ENCODE measurements around the gene CNTNAP5. TPM values are rescaled to one million over a fixed set of nuclear protein-coding genes. Genes with fewer than 3 reads are reported as not detected.

The CNTNAP5 gene
- total RNA-seq, 2 donors from 2014 or later, result 0.11 TPM; not detected in 1

DNA sequence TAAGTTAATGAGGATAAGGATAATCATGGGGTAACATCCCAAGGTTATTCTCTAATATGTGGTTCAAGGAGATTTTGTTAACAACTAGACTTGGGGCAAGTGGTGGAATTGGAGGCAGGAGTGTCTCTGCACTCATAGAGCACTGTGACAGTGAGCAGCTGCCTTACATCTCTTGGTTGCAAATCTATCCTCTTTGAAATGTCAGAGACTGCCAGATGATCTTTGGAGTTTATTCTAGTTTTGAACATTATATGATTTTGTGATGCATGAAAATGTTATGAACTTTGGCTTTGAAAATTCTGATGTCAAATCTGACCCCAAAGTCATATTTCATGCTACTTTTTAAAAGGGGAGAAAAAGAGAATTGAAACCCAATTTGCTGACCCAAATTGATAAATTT, 861.1 kb downstream of the CNTNAP5 start:
- TF ChIP-seq POLR2A (IDR thresholded peaks at IDR 0.05) (no peak), POLR2AphosphoS5 (IDR thresholded peaks at IDR 0.05) (no peak)
- TF ChIP-seq, protein P1, sequence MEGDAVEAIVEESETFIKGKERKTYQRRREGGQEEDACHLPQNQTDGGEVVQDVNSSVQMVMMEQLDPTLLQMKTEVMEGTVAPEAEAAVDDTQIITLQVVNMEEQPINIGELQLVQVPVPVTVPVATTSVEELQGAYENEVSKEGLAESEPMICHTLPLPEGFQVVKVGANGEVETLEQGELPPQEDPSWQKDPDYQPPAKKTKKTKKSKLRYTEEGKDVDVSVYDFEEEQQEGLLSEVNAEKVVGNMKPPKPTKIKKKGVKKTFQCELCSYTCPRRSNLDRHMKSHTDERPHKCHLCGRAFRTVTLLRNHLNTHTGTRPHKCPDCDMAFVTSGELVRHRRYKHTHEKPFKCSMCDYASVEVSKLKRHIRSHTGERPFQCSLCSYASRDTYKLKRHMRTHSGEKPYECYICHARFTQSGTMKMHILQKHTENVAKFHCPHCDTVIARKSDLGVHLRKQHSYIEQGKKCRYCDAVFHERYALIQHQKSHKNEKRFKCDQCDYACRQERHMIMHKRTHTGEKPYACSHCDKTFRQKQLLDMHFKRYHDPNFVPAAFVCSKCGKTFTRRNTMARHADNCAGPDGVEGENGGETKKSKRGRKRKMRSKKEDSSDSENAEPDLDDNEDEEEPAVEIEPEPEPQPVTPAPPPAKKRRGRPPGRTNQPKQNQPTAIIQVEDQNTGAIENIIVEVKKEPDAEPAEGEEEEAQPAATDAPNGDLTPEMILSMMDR (IDR thresholded peaks at IDR 0.05), result no peak
- Histone ChIP-seq H3K4me1 (replicated peaks) (no peaks in the 10 kb centered on the region), H3K4me3 (no peak overlapping the region), H3K27me3 (replicated peaks; ENCODE audit: insufficient read depth) (no peaks in the 10 kb centered on the region), H3K9me3 (no peaks in the 10 kb centered on the region), H3K27ac (no peak overlapping the region), H3K36me3 (no peaks in the 10 kb centered on the region)
- intact Hi-C loops (cut with DNase I), result no loop called here
- DNase-seq (ENCODE audit: low spot score), result no peak

DNA sequence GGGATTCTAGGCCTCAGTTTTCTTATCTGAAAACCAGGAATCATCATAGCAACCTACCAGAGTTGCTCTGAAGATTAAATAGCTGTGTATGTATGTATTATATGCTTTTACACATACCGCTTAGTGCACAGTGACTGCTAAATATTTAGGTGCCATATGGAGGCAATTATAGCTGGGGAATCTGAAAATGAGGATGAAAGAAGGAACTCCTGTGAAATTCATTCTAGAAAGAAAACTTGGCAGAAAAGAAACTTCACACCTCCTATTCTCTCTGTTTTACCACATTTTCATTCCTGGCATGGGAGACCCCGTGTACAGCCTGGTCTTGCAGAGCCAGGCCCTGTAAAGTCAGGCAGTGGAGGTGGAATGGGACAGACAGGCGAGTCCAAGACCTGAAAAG, 862.4 kb downstream of the CNTNAP5 start:
- no peaks in the 10 kb centered on the region for H3K4me1 ChIP-seq (replicated peaks)
- no peak overlapping the region for H3K27ac ChIP-seq
- no peaks in the 10 kb centered on the region for H3K36me3 ChIP-seq
- H3K9me3 ChIP-seq, result no peaks in the 10 kb centered on the region
- intact Hi-C loops (cut with DNase I), result no loop called here
- H3K4me3 ChIP-seq, result no peak overlapping the region
- TF ChIP-seq, protein P1 (IDR thresholded peaks at IDR 0.05), result no peak
- DNase-seq (ENCODE audit: low spot score), result no peak
- H3K27me3 ChIP-seq (replicated peaks; ENCODE audit: insufficient read depth), result no peaks in the 10 kb centered on the region
- WGBS, result 82% methylated on average over 3 of the region's 3 CpGs

DNA sequence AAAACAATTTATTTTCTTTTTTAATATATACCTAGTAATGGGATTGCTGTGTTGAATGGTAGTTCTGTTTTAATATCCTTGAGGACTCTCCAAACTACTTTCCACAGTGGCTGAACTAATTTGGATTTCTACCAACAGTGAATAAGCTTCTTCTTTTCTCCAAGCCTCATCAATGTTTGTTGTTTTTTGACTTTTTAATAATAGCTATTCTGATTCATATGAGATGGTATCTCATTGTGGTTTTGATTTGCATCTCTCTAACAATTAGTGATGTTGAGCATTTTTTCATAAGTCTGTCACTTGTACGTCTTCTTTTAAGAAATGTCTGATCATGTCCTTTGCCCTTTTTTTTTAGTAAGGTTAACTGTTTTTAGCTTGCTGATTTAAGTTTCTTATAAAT, 863.3 kb downstream of the CNTNAP5 start:
- no peaks in the 10 kb centered on the region for H3K36me3 ChIP-seq
- no peaks in the 10 kb centered on the region for H3K4me1 ChIP-seq (replicated peaks)
- no peak overlapping the region for H3K4me3 ChIP-seq
- intact Hi-C loops (cut with DNase I), result no loop called here
- no peaks in the 10 kb centered on the region for H3K9me3 ChIP-seq
- H3K27me3 ChIP-seq (replicated peaks; ENCODE audit: insufficient read depth), result no peaks in the 10 kb centered on the region
- TF ChIP-seq POLR2AphosphoS5 (IDR thresholded peaks at IDR 0.05) (no peak), POLR2A (IDR thresholded peaks at IDR 0.05) (no peak)
- TF ChIP-seq, protein P1 (IDR thresholded peaks at IDR 0.05), result no peak
- WGBS, result 32% methylated on average over 1 of the region's 1 CpG
- no peak overlapping the region for H3K27ac ChIP-seq
- no peak for DNase-seq (ENCODE audit: low spot score)

DNA sequence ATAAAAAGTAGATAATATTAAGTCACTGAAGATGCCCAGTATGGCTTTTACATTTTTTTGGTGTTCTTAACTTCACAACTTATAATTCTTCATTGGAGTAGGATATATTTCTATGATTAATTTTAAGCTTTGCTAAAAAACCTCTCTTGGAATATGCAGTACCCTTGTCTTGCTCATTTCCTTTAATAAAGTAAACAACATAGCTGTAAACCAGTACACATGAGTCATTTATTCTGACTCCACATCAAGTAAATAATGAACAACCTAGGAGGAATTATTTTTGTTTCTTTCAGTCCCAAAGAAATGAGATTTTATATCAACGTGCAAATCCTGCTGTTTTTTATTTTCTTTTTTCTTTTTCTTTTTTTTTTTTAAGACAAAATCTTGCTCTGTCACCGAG, 869.1 kb downstream of the CNTNAP5 start:
- Histone ChIP-seq H3K27me3 (replicated peaks; ENCODE audit: insufficient read depth) (no peaks in the 10 kb centered on the region), H3K9me3 (no peaks in the 10 kb centered on the region), H3K4me3 (no peak overlapping the region), H3K36me3 (no peaks in the 10 kb centered on the region), H3K4me1 (replicated peaks) (no peaks in the 10 kb centered on the region), H3K27ac (no peak overlapping the region)
- intact Hi-C loops (cut with DNase I), result no loop called here
- 55% methylated on average over 2 of the region's 2 CpGs for WGBS
- TF ChIP-seq POLR2A (IDR thresholded peaks at IDR 0.05), result no peak
- TF ChIP-seq POLR2AphosphoS5 (IDR thresholded peaks at IDR 0.05), result no peak
- TF ChIP-seq, protein P1 (IDR thresholded peaks at IDR 0.05), result no peak
- DNase-seq (ENCODE audit: low spot score), result no peak

DNA sequence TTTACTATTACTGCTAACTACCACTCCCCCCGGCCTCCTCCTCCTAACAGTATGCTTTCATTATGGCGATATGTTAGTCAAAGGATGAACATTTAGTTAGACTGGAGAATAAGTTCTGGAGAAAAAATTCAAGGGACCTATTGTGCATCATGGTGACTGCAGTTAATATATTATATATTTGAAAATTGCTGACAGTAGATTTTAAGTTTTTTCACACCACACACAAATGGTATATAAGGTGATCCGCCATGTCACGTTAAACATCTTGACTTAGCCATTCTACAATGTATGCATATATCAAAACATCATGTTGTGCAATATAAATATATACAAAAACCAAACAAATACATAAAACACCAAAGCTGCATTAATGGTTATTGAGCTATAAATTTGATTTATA, 873.7 kb downstream of the CNTNAP5 start:
- no peak overlapping the region for H3K4me3 ChIP-seq

More for the DNA sequence above, 873.7 kb downstream of the CNTNAP5 start:
- Histone ChIP-seq H3K36me3 (no peaks in the 10 kb centered on the region), H3K27me3 (replicated peaks; ENCODE audit: insufficient read depth) (no peaks in the 10 kb centered on the region), H3K4me1 (replicated peaks) (no peaks in the 10 kb centered on the region), H3K27ac (no peak overlapping the region), H3K9me3 (no peaks in the 10 kb centered on the region)
- intact Hi-C loops (cut with DNase I), result no loop called here
- no peak for TF ChIP-seq POLR2A (IDR thresholded peaks at IDR 0.05)
- TF ChIP-seq, protein P1 (IDR thresholded peaks at IDR 0.05), result no peak
- TF ChIP-seq POLR2AphosphoS5 (IDR thresholded peaks at IDR 0.05), result no peak
- no peak for DNase-seq (ENCODE audit: low spot score)
- WGBS, result 98% methylated on average over 4 of the region's 4 CpGs
